HCT116 (cell line): ENCODE results near the gene SLC41A3. TPM values are rescaled to one million over a fixed set of nuclear protein-coding genes. Genes with fewer than 3 reads are reported as not detected.

Experiments used
- ATAC-seq: fragments of 200-7000 bp; cut with Tn5 transposase; 2 replicates; pipeline ENCODE4 v1.9.1; 2020; ENCODE audit warnings: mild to moderate bottlenecking, moderate library complexity
- BruUV-seq: library from RNA; stranded (reverse); fragments of 400-500 nt; replicated peaks from 2 replicates; lab custom pipeline; 2021; lab: Mats Ljungman, UMichigan
- CTCF ChIA-PET: fragments of 300-600 bp; sonication (Branson Sonifier 250); formaldehyde crosslinking; loops from one replicate; lab custom pipeline; 2021; ENCODE audit warnings: antibody characterized with exemption; lab: Charles Lee
- POLR2A ChIA-PET: fragments of 300-600, 350-600 bp; sonication (Branson Sonifier 250); formaldehyde crosslinking; loops from one replicate; lab custom pipeline; 2021; ENCODE audit warnings: antibody characterized with exemption; lab: Charles Lee
- RAD21 ChIA-PET, 2 experiments: fragments of 300-600 bp; sonication (Branson Sonifier 250); formaldehyde crosslinking; loops; one replicate each; lab custom pipeline; 2023; ENCODE audit warnings: low total read pairs in 2 of 2; ENCODE audit not compliant: uncharacterized antibody in 2 of 2, unreplicated experiment in 2 of 2, low non-redundant PET in 1 of 2; lab: Charles Lee
- DNase-seq: peaks from one replicate; pipeline ENCODE4 v3.0.0-alpha.2; 2010; ENCODE audit warnings: low read depth, low spot score
- H2AFZ ChIP-seq: fragments of 200-600 bp; shearing (Covaris generic), sonication (generic); 2 replicates; pipeline ENCODE4 v1.6.1; 2017; ENCODE audit warnings: low read depth, mixed run types, mixed read lengths, antibody characterized with exemption, low read length; ENCODE audit not compliant: poor library complexity, severe bottlenecking
- H3K27ac ChIP-seq: 2 replicates; pipeline ENCODE4 v1.5.1; 2012; ENCODE audit warnings: low read depth, low read length
- H3K27me3 ChIP-seq: fragments of 200-600 bp; sonication (generic); 2 replicates; pipeline ENCODE4 v1.6.1; 2016; ENCODE audit warnings: mixed run types, low read length, mixed read lengths; ENCODE audit not compliant: insufficient read depth
- H3K36me3 ChIP-seq, 2 experiments: fragments of 200-500 bp in 1 of 2; fragments of 200-600 bp in 1 of 2; sonication (Bioruptor generic) in 1 of 2; sonication (generic) in 1 of 2; 2 replicates each; pipeline versions ENCODE4 v1.5.1 to v1.6.1; 2014 to 2016; ENCODE audit warnings: low read length in 2 of 2, inconsistent platforms in 1 of 2, mixed read lengths in 1 of 2, mixed run types in 1 of 2; ENCODE audit not compliant: insufficient read depth in 2 of 2, control insufficient read depth in 1 of 2
- H3K4me1 ChIP-seq, 2 experiments: fragments of 200-600 bp in 1 of 2; sonication (generic) in 1 of 2; 2 replicates each; pipeline versions ENCODE4 v1.5.1 to v1.6.1; 2012 to 2017; ENCODE audit warnings: low read length in 2 of 2, inconsistent platforms in 1 of 2, mild to moderate bottlenecking in 1 of 2, mixed read lengths in 1 of 2, mixed run types in 1 of 2, moderate library complexity in 1 of 2; ENCODE audit not compliant: insufficient read depth in 2 of 2, control insufficient read depth in 1 of 2
- H3K4me2 ChIP-seq: fragments of 200-600 bp; sonication (generic); 2 replicates; pipeline ENCODE4 v1.6.1; 2017; ENCODE audit warnings: mixed run types, low read length, mixed read lengths
- H3K4me3 ChIP-seq, 2 experiments: fragments of 200-600 bp in 1 of 2; sonication (generic) in 1 of 2; replicated peaks in 1 of 2; 2 replicates each; pipeline ENCODE4 v1.5.1; 2011 to 2016; ENCODE audit warnings: low read length in 2 of 2, control low read depth in 1 of 2, low read depth in 1 of 2, mild to moderate bottlenecking in 1 of 2, mixed read lengths in 1 of 2, mixed run types in 1 of 2
- H3K79me2 ChIP-seq: fragments of 200-600 bp; sonication (generic); 2 replicates; pipeline ENCODE4 v1.6.1; 2017; ENCODE audit warnings: mild to moderate bottlenecking, mixed run types, low read length, moderate library complexity, mixed read lengths; ENCODE audit not compliant: insufficient read depth
- H3K9ac ChIP-seq: fragments of 200-600 bp; sonication (generic); 2 replicates; pipeline ENCODE4 v1.6.1; 2016; ENCODE audit warnings: low read length, mixed read lengths
- H3K9me2 ChIP-seq: fragments of 200-600 bp; sonication (generic), shearing (Covaris generic); 2 replicates; pipeline ENCODE4 v1.6.1; 2017; ENCODE audit warnings: mixed run types, mild to moderate bottlenecking, moderate library complexity; ENCODE audit not compliant: insufficient read depth
- H3K9me3 ChIP-seq, 2 experiments: fragments of 200-500 bp in 1 of 2; fragments of 200-600 bp in 1 of 2; sonication (Bioruptor generic) in 1 of 2; sonication (generic) in 1 of 2; 2 replicates each; pipeline ENCODE4 v1.6.1; 2014 to 2017; ENCODE audit warnings: low read length in 2 of 2, mixed read lengths in 2 of 2, inconsistent platforms in 1 of 2, low read depth in 1 of 2, mild to moderate bottlenecking in 1 of 2, mixed run types in 1 of 2, moderate library complexity in 1 of 2; ENCODE audit not compliant: control insufficient read depth in 1 of 2, insufficient read depth in 1 of 2
- H4K20me1 ChIP-seq: fragments of 200-600 bp; sonication (generic), shearing (Covaris generic); 2 replicates; pipeline ENCODE4 v1.6.1; 2017; ENCODE audit warnings: mixed run types, mild to moderate bottlenecking, moderate library complexity; ENCODE audit not compliant: insufficient read depth
- CBX3 ChIP-seq: IDR thresholded peaks from 2 replicates; pipeline ENCODE4 v1.6.1; 2012; ENCODE audit warnings: low read depth
- CEBPB ChIP-seq: IDR thresholded peaks from 2 replicates; pipeline ENCODE4 v1.6.1; 2012; ENCODE audit warnings: low read depth
- EGR1 ChIP-seq: IDR thresholded peaks from 2 replicates; pipeline ENCODE4 v1.6.1; 2012; ENCODE audit warnings: low read depth
- ELF1 ChIP-seq: IDR thresholded peaks from 2 replicates; pipeline ENCODE4 v1.6.1; 2012; ENCODE audit warnings: low read depth, borderline replicate concordance
- EZH2 ChIP-seq: fragments of 200-600 bp; sonication (generic); IDR thresholded peaks from 2 replicates; pipeline ENCODE4 v1.6.1; 2017; ENCODE audit warnings: antibody characterized with exemption, mixed run types
- EZH2phosphoT487 ChIP-seq: fragments of 200-600 bp; IDR thresholded peaks from 2 replicates; pipeline ENCODE4 v1.6.1; 2018; ENCODE audit warnings: antibody characterized with exemption, borderline replicate concordance
- FOSL1 ChIP-seq: IDR thresholded peaks from 2 replicates; pipeline ENCODE4 v1.6.1; 2012; ENCODE audit warnings: low read depth
- JUND ChIP-seq: IDR thresholded peaks from 2 replicates; pipeline ENCODE4 v1.6.1; 2012
- POLR2A ChIP-seq: IDR thresholded peaks from 2 replicates; pipeline ENCODE4 v1.7.0; 2011; ENCODE audit warnings: borderline replicate concordance; ENCODE audit not compliant: insufficient read depth, insufficient read length; ENCODE audit errors: extremely low read depth
- POLR2AphosphoS5 ChIP-seq: IDR thresholded peaks from 2 replicates; pipeline ENCODE4 v1.6.1; 2011; ENCODE audit warnings: mild to moderate bottlenecking, low read depth, low read length, moderate library complexity
- RAD21 ChIP-seq: IDR thresholded peaks from 2 replicates; pipeline ENCODE4 v1.6.1; 2012; ENCODE audit warnings: low read depth, mild to moderate bottlenecking
- SIN3A ChIP-seq: IDR thresholded peaks from 2 replicates; pipeline ENCODE4 v1.6.1; 2012; ENCODE audit warnings: low read depth
- SRF ChIP-seq: IDR thresholded peaks from 2 replicates; pipeline ENCODE4 v1.6.1; 2012; ENCODE audit warnings: low read depth
- TCF7L2 ChIP-seq: IDR thresholded peaks from 2 replicates; pipeline ENCODE4 v1.7.0; 2011; ENCODE audit warnings: borderline replicate concordance, inconsistent platforms; ENCODE audit not compliant: insufficient read depth, insufficient read length; ENCODE audit errors: extremely low read depth
- ZNF274 ChIP-seq: fragments of 200-500 bp; sonication (Bioruptor generic); IDR thresholded peaks from 2 replicates; pipeline ENCODE4 v1.6.1; 2014; ENCODE audit warnings: mild to moderate bottlenecking, low read depth, low read length, inconsistent platforms
- intact Hi-C: fragments of 100-400 bp; cut with micrococcal nuclease; formaldehyde crosslinking; loops from 2 replicates; pipeline ENCODE4 v1.10.0; 2022
- total RNA-seq: library from RNA; stranded (reverse); gene quantifications from one replicate; pipeline ENCODE4 v1.2.1, GENCODE V29; 2021; ENCODE audit not compliant: unreplicated experiment
- TF ChIP-seq, protein P1 (sequence below): IDR thresholded peaks from 2 replicates; pipeline ENCODE4 v1.6.1; 2012
- TF ChIP-seq, protein P2 (sequence below): IDR thresholded peaks from 2 replicates; pipeline ENCODE4 v1.6.1; 2011; ENCODE audit warnings: mild to moderate bottlenecking, low read length, moderate library complexity; ENCODE audit not compliant: insufficient replicate concordance; ENCODE audit errors: extremely low read depth

Gene SLC41A3
- total RNA-seq, 1 experiment from 2014 or later, result 45.9 TPM

DNA sequence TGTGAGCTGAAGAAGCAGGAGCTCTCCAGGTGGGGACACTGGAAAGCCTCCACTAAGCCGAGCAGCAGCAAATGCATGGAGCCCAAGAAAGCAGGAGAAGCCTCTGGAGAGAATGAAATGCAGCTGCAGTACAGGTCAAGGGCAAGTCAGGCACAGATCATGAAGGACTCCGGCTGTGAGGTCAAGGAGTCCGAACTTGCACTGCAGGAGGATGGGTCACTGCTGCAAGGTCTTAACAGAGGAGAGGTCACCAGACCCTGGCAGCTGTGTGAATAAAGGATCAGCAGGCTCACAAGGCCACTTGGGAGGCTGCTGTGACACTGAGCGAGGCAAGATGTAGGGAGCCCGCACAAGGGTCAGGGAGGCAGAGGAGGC is 24.7 kb upstream of the SLC41A3 start:
- no peaks in the 10 kb centered on the region for H3K9me3 ChIP-seq
- no peaks in the 10 kb centered on the region for H3K79me2 ChIP-seq
- no peak overlapping the region for H3K9ac ChIP-seq
- no peak overlapping the region for H2AFZ ChIP-seq
- no peaks in the 10 kb centered on the region for H3K4me1 ChIP-seq
- H3K4me2 ChIP-seq, result no peak overlapping the region
- ATAC-seq, result no peak
- ChIA-PET RAD21 (no interaction called here), CTCF (no interaction called here), POLR2A (no interaction called here)
- BruUV-seq, result no TSS peak
- no peak overlapping the region for H3K27ac ChIP-seq
- no peaks in the 10 kb centered on the region for H3K36me3 ChIP-seq
- no peaks in the 10 kb centered on the region for H4K20me1 ChIP-seq
- intact Hi-C loops, result no loop called here
- no peaks in the 10 kb centered on the region for H3K27me3 ChIP-seq
- H3K4me3 ChIP-seq, result no peak overlapping the region
- H3K9me2 ChIP-seq, result no peaks in the 10 kb centered on the region
- DNase-seq, result no peak
- no peak for TF ChIP-seq SIN3A
- TF ChIP-seq CEBPB, result no peak
- TF ChIP-seq JUND, result no peak
- TF ChIP-seq EZH2, result no peak
- no peak for TF ChIP-seq EZH2phosphoT487
- no peak for TF ChIP-seq RAD21
- TF ChIP-seq, protein P1, sequence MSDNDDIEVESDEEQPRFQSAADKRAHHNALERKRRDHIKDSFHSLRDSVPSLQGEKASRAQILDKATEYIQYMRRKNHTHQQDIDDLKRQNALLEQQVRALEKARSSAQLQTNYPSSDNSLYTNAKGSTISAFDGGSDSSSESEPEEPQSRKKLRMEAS, result no peak
- TF ChIP-seq POLR2AphosphoS5, result no peak
- TF ChIP-seq FOSL1, result no peak
- no peak for TF ChIP-seq ELF1
- TF ChIP-seq TCF7L2, result no peak
- TF ChIP-seq, protein P2, sequence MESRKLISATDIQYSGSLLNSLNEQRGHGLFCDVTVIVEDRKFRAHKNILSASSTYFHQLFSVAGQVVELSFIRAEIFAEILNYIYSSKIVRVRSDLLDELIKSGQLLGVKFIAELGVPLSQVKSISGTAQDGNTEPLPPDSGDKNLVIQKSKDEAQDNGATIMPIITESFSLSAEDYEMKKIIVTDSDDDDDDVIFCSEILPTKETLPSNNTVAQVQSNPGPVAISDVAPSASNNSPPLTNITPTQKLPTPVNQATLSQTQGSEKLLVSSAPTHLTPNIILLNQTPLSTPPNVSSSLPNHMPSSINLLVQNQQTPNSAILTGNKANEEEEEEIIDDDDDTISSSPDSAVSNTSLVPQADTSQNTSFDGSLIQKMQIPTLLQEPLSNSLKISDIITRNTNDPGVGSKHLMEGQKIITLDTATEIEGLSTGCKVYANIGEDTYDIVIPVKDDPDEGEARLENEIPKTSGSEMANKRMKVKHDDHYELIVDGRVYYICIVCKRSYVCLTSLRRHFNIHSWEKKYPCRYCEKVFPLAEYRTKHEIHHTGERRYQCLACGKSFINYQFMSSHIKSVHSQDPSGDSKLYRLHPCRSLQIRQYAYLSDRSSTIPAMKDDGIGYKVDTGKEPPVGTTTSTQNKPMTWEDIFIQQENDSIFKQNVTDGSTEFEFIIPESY, result no peak
- no peak for TF ChIP-seq CBX3
- no peak for TF ChIP-seq SRF
- TF ChIP-seq ZNF274, result no peak
- no peak for TF ChIP-seq EGR1
- TF ChIP-seq POLR2A, result no peak
